ENCODE results near the gene SC5D.

SC5D gene

DNA sequence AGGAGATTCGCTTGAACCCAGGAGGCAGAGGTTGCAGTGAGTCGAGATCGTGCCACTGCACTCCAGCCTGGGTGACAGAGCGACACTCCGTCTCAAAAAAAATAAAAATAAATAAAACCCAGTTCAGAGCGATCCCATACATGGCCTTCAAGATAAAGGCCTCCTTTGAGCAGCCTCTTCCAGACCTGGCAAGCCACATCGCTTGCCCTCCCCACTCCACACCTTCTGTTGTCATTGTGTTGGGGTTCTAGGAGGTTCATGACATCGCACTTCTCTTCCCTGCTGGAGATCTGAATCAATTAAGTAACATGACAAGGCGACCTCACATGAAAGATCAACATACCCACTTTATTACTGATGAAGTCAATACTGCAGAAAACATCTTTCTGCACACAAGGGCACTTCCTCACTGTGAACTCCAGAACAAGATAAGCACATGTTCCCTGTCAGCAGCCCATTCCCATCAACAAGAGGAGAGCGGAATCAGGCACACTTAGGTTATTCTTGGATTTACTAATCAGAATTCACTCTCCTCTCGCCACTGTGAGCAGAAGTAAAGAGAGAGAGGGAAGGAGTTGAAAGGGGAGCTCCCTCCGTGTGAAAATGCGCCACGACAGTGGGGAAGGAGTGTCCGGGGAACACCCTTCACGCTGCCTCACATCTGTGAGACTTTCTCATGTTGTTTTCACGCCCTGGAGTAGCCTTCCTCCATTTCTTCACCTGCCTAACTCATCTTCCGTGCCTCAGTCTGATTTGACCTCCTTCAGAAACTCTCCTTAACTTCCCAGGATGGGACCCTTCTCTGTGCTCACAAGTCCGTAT is 38.3 kb downstream of the SC5D start:
- in situ Hi-C loops (cut with MboI; ENCODE audit: low pct_unique_long_range_greater_than_20kb, low sequenced_read_pairs, unreplicated experiment), result no loop called here
- TF ChIP-seq, protein P1, sequence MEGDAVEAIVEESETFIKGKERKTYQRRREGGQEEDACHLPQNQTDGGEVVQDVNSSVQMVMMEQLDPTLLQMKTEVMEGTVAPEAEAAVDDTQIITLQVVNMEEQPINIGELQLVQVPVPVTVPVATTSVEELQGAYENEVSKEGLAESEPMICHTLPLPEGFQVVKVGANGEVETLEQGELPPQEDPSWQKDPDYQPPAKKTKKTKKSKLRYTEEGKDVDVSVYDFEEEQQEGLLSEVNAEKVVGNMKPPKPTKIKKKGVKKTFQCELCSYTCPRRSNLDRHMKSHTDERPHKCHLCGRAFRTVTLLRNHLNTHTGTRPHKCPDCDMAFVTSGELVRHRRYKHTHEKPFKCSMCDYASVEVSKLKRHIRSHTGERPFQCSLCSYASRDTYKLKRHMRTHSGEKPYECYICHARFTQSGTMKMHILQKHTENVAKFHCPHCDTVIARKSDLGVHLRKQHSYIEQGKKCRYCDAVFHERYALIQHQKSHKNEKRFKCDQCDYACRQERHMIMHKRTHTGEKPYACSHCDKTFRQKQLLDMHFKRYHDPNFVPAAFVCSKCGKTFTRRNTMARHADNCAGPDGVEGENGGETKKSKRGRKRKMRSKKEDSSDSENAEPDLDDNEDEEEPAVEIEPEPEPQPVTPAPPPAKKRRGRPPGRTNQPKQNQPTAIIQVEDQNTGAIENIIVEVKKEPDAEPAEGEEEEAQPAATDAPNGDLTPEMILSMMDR (IDR thresholded peaks at IDR 0.05; ENCODE audit: extremely low read depth, insufficient read depth, missing control alignments), result no peak
- no peak for DNase-seq (ENCODE audit: low spot score)

- TF ChIP-seq, protein P1 (IDR thresholded peaks at IDR 0.05; ENCODE audit: extremely low read depth, insufficient read depth, missing control alignments), result peak; percentile 14
- no peak for DNase-seq (ENCODE audit: low spot score)
- in situ Hi-C loops (cut with MboI; ENCODE audit: low pct_unique_long_range_greater_than_20kb, low sequenced_read_pairs, unreplicated experiment), result no loop called here
These were observed 42.6 kb downstream of the SC5D start for GRCh38 chr11:121334973-121335710.

DNA sequence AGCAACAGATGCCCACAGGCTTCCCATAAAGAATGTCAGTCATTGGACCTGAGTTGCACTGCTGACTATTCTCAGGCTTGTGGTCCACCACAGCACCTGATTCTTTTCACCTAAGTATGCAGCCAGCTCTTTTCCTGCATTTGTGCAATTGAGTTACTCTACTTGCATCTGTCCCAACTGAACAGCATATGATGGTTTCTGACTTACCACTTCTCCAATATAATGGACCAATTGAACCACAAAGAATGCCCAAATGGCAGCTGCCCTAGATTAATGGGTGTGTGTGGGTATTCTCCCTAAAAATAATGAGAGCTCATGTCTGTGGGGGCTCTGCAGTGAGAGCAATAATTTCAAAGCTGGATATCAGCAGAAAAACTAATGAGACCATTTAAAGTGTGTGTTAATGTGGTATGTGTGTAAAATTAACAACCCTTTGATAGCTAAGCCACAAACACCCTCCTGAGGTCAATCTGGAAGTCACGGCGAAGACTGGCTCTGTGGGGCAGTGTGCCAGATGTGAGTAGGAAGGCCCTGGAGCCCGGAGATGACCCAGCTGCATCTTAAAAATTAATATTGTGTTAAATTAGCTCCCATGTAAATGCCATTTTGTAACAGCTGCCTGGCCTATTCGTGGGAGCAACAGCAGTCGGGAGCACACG is 43.8 kb downstream of the SC5D start:
- TF ChIP-seq, protein P1 (IDR thresholded peaks at IDR 0.05; ENCODE audit: extremely low read depth, insufficient read depth, missing control alignments), result no peak
- no peak for DNase-seq (ENCODE audit: low spot score)

GRCh38 chr11:121337078-121337477 is 44.5 kb downstream of the SC5D start:
- in situ Hi-C loops (cut with MboI; ENCODE audit: low pct_unique_long_range_greater_than_20kb, low sequenced_read_pairs, unreplicated experiment), result no loop called here

More for the DNA sequence above, 43.8 kb downstream of the SC5D start:
- in situ Hi-C loops (cut with MboI; ENCODE audit: low pct_unique_long_range_greater_than_20kb, low sequenced_read_pairs, unreplicated experiment), result no loop called here

GRCh38 chr11:121337740-121338272 is 45.2 kb downstream of the SC5D start:
- TF ChIP-seq, protein P1 (IDR thresholded peaks at IDR 0.05; ENCODE audit: extremely low read depth, insufficient read depth, missing control alignments), result no peak
- in situ Hi-C loops (cut with MboI; ENCODE audit: low pct_unique_long_range_greater_than_20kb, low sequenced_read_pairs, unreplicated experiment), result no loop called here
- no peak for DNase-seq (ENCODE audit: low spot score)

More at GRCh38 chr11:121337078-121337477, 44.5 kb downstream of the SC5D start:
- TF ChIP-seq, protein P1 (IDR thresholded peaks at IDR 0.05; ENCODE audit: extremely low read depth, insufficient read depth, missing control alignments), result no peak
- no peak for DNase-seq (ENCODE audit: low spot score)

DNA sequence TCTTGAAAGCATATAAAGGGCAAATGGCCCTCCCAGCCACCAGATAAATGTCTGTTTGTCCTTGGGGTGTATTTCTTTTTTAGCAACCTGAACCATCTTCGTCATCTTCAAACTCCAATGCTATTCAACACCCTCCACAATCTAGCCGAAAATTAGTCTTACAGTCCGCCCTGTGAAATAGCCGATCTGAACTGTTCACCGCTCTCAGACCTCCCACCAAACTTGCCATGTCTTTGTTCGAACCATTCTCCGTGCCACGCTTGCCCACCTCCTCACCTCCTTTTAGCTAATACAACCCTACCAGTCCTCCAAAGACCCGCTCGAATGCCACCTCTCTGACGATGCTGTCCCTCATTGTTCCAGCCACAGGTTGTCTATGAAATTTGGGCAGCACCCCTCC is 46.0 kb downstream of the SC5D start:
- TF ChIP-seq, protein P1 (IDR thresholded peaks at IDR 0.05; ENCODE audit: extremely low read depth, insufficient read depth, missing control alignments), result no peak
- no peak for DNase-seq (ENCODE audit: low spot score)
- in situ Hi-C loops (cut with MboI; ENCODE audit: low pct_unique_long_range_greater_than_20kb, low sequenced_read_pairs, unreplicated experiment), result no loop called here

Data from GM13977 (cell line).